DND-41 (cell line): ENCODE measurements around the gene ATAD5.

ENCODE experiments used
- ATAC-seq: fragments of 200-7000 bp; cut with Tn5 transposase; 3 replicates; pipeline ENCODE4 v1.9.1; 2021; ENCODE audit warnings: low read depth; ENCODE audit not compliant: insufficient read depth
- DNase-seq: peaks from one replicate; pipeline ENCODE4 v3.0.0-alpha.2; 2020
- H2AFZ ChIP-seq: 2 replicates; pipeline ENCODE4 v1.6.0; 2012; ENCODE audit warnings: low read depth, low read length
- H3K27ac ChIP-seq: 2 replicates; pipeline ENCODE4 v1.5.1; 2012; ENCODE audit warnings: low read length, inconsistent platforms
- H3K27me3 ChIP-seq: fragments of 200-600 bp; sonication (generic); 2 replicates; pipeline ENCODE4 v1.6.0; 2012; ENCODE audit warnings: low read length, mild to moderate bottlenecking, inconsistent platforms; ENCODE audit not compliant: insufficient read depth, poor library complexity
- H3K36me3 ChIP-seq: 2 replicates; pipeline ENCODE4 v1.5.1; 2012; ENCODE audit warnings: low read length, inconsistent platforms; ENCODE audit not compliant: insufficient read depth
- H3K4me1 ChIP-seq: 2 replicates; pipeline ENCODE4 v1.5.1; 2012; ENCODE audit warnings: mild to moderate bottlenecking, low read length; ENCODE audit not compliant: insufficient read depth
- H3K4me2 ChIP-seq: 2 replicates; pipeline ENCODE4 v1.6.0; 2012; ENCODE audit warnings: mild to moderate bottlenecking, moderate library complexity, low read length, inconsistent platforms; ENCODE audit not compliant: insufficient read depth
- H3K4me3 ChIP-seq, 2 experiments: fragments of 200-600 bp in 1 of 2; shearing (Covaris generic) in 1 of 2; 2 replicates each; pipeline ENCODE4 v1.5.1; 2012 to 2016; ENCODE audit warnings: inconsistent platforms in 2 of 2, low read length in 2 of 2, mild to moderate bottlenecking in 2 of 2, low read depth in 1 of 2, moderate library complexity in 1 of 2
- H3K79me2 ChIP-seq: 2 replicates; pipeline ENCODE4 v1.6.0; 2012; ENCODE audit warnings: low read length, inconsistent platforms; ENCODE audit not compliant: insufficient read depth
- H3K9ac ChIP-seq: 2 replicates; pipeline ENCODE4 v1.6.0; 2012; ENCODE audit warnings: low read depth, mild to moderate bottlenecking, inconsistent platforms, low read length, moderate library complexity
- H3K9me3 ChIP-seq: 2 replicates; pipeline ENCODE4 v1.5.1; 2012; ENCODE audit warnings: low read length, moderate library complexity, mild to moderate bottlenecking, inconsistent platforms; ENCODE audit not compliant: insufficient read depth, severe bottlenecking
- H4K20me1 ChIP-seq: 2 replicates; pipeline ENCODE4 v1.6.0; 2012; ENCODE audit warnings: low read length; ENCODE audit not compliant: insufficient read depth
- EZH2 ChIP-seq: IDR thresholded peaks from 3 replicates; pipeline ENCODE4 v1.6.1; 2012; ENCODE audit warnings: borderline replicate concordance, low read depth, mild to moderate bottlenecking, moderate library complexity, low read length, inconsistent platforms; ENCODE audit not compliant: severe bottlenecking
- TF ChIP-seq, protein P1 (sequence below): IDR thresholded peaks from 2 replicates; pipeline ENCODE4 v1.5.1; 2012; ENCODE audit warnings: borderline replicate concordance, low read length, moderate library complexity, mild to moderate bottlenecking; ENCODE audit not compliant: poor library complexity, severe bottlenecking; ENCODE audit errors: extremely low read depth

ATAD5 gene

DNA sequence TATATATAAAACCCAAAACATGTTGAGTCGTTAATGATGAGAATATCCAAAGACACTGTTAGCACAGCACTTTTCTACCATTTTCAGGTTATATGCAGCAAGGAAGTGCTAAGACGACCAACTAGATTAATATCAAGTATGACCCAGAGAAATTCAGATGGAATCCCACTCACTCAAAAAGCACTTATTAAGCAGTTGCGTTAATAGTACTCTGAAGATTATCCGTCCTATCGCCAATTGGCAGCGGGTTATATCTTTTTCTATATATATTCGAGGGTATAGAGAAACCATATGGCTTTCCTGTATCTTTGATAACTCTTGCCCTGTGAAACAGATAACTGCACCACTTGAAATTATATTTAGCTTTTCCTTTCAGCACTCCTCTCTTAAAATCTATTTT lies 8.3 kb upstream of the ATAD5 start:
- H3K27ac ChIP-seq, result peak overlapping the region; percentile 83

DNA sequence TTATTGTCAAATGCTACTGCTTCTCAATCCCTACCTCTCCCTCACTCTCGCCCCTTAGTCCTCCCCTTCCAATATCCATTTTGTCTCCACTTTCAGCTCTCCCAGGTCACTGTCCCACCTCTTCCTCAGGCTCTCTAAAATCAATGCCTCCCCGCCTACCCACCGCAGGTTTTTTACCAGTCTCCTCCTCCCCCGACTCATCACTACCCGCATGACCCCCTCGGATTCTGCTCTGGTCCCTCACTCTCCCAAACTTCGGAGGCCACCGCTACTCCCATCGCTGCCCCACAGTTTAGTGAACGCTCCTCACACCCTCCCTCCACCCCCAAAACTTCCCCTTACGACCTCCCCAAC lies 7.8 kb upstream of the ATAD5 start:
- no peak for TF ChIP-seq EZH2
- TF ChIP-seq, protein P1, sequence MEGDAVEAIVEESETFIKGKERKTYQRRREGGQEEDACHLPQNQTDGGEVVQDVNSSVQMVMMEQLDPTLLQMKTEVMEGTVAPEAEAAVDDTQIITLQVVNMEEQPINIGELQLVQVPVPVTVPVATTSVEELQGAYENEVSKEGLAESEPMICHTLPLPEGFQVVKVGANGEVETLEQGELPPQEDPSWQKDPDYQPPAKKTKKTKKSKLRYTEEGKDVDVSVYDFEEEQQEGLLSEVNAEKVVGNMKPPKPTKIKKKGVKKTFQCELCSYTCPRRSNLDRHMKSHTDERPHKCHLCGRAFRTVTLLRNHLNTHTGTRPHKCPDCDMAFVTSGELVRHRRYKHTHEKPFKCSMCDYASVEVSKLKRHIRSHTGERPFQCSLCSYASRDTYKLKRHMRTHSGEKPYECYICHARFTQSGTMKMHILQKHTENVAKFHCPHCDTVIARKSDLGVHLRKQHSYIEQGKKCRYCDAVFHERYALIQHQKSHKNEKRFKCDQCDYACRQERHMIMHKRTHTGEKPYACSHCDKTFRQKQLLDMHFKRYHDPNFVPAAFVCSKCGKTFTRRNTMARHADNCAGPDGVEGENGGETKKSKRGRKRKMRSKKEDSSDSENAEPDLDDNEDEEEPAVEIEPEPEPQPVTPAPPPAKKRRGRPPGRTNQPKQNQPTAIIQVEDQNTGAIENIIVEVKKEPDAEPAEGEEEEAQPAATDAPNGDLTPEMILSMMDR, result no peak
- DNase-seq, result peak; percentile 48
- H3K4me1 ChIP-seq, result peaks cover 59% of the 10 kb centered on the region

More for the DNA sequence above, 8.3 kb upstream of the ATAD5 start:
- ATAC-seq (no peak), DNase-seq (no peak)
- peak overlapping the region; percentile 79 for H3K4me2 ChIP-seq
- peak overlapping the region; percentile 91; the same call in 1 of the 2 replicates for H2AFZ ChIP-seq
- H3K27me3 ChIP-seq, result no peaks in the 10 kb centered on the region
- H3K4me1 ChIP-seq, result peaks cover 65% of the 10 kb centered on the region
- H3K9ac ChIP-seq, result peak overlapping the region; percentile 90
- H3K4me3 ChIP-seq, result peak overlapping the region; percentile 87 to 92
- peaks cover 61% of the 10 kb centered on the region for H3K79me2 ChIP-seq
- H3K9me3 ChIP-seq, result no peaks in the 10 kb centered on the region
- TF ChIP-seq, protein P1, result no peak
- no peak for TF ChIP-seq EZH2
- peaks cover 9% of the 10 kb centered on the region; the same call in 1 of the 2 replicates for H4K20me1 ChIP-seq
- H3K36me3 ChIP-seq, result peaks cover 7% of the 10 kb centered on the region; the same call in 1 of the 2 replicates

DNA sequence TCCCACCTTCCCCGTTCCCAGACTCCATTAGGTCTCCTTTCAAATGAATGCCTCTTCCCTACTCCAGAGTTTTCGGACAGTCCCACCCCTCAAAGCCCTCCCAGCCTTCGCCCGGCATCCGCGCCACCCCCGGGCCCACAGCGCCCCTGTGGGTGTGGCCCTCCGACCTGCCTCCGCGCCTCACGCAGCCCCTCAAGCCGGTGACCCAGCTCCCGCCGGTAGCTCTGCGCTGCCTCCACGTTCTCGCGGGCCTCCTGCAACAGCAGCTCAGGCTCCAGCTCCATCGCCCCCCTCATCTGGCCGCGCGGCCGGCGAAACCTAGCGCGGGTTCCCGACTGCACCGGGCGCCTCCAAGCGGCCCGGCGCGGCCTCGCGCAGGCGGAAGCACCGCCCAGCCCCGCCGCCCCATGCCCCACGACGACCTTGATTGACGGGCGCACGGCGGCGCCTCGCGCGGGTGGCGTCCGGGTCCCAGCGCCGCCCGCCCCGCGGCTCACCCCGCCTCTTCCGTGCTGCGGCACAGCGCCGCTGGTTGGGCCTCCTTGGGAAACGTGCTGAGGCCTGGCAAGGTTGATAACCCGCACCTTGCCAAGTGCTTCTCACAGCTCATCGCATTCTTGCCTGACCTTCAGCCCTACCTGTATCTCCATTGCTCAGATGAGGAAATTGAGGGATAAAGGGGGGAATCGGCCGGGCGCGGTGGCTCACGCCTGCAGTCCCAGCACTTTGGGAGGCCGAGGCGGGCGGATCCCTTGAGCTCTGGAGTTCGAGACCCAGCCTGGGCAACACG lies 7.2 kb upstream of the ATAD5 start, which contains the start of gene CRLF3:
CRLF3 (minus strand) TSS at position 337 of the 790 bp plus-strand sequence; CDS start at position 296, 41 bp downstream.
- peak; percentile 94 for ATAC-seq
- Histone ChIP-seq H3K4me2 (peak within 1 kb of the TSS; percentile 79), H3K4me3 (peak within 1 kb of the TSS; percentile 87 to 92), H3K9ac (peak within 1 kb of the TSS; percentile 90), H3K79me2 (peaks cover 50% of the 10 kb centered on the region), H3K36me3 (no peaks in the 10 kb centered on the region), H4K20me1 (peaks cover 5% of the 10 kb centered on the region; the same call in 1 of the 2 replicates), H3K4me1 (peaks cover 54% of the 10 kb centered on the region), H3K27ac (peak within 1 kb of the TSS; percentile 87), H3K27me3 (no peaks in the 10 kb centered on the region), H3K9me3 (no peaks in the 10 kb centered on the region), H2AFZ (peak within 1 kb of the TSS; percentile 97)
- TF ChIP-seq, protein P1, result peak; percentile 64
- TF ChIP-seq EZH2, result no peak
- peak; percentile 92 for DNase-seq

More for the DNA sequence above, 7.8 kb upstream of the ATAD5 start:
- Histone ChIP-seq H4K20me1 (peaks cover 9% of the 10 kb centered on the region; the same call in 1 of the 2 replicates), H3K36me3 (peaks cover 6% of the 10 kb centered on the region; the same call in 1 of the 2 replicates), H3K9ac (peak overlapping the region; percentile 90), H3K4me2 (peak overlapping the region; percentile 79), H3K4me3 (peak overlapping the region; percentile 87 to 92), H2AFZ (peak overlapping the region; percentile 91), H3K9me3 (no peaks in the 10 kb centered on the region), H3K27ac (peak overlapping the region; percentile 83), H3K27me3 (no peaks in the 10 kb centered on the region), H3K79me2 (peaks cover 55% of the 10 kb centered on the region)
- ATAC-seq, result peak; percentile 9
